ENCODE measurements around the gene REXO5. TPM values are rescaled to one million over a fixed set of nuclear protein-coding genes. Genes with fewer than 3 reads are reported as not detected.

Gene REXO5, protein sequence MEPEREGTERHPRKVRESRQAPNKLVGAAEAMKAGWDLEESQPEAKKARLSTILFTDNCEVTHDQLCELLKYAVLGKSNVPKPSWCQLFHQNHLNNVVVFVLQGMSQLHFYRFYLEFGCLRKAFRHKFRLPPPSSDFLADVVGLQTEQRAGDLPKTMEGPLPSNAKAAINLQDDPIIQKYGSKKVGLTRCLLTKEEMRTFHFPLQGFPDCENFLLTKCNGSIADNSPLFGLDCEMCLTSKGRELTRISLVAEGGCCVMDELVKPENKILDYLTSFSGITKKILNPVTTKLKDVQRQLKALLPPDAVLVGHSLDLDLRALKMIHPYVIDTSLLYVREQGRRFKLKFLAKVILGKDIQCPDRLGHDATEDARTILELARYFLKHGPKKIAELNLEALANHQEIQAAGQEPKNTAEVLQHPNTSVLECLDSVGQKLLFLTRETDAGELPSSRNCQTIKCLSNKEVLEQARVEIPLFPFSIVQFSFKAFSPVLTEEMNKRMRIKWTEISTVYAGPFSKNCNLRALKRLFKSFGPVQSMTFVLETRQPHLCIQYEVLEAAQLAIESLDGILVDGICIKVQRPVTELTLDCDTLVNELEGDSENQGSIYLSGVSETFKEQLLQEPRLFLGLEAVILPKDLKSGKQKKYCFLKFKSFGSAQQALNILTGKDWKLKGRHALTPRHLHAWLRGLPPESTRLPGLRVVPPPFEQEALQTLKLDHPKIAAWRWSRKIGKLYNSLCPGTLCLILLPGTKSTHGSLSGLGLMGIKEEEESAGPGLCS
- total RNA-seq: 1 to 10 TPM; 2.3 to 3.6 TPM

DNA sequence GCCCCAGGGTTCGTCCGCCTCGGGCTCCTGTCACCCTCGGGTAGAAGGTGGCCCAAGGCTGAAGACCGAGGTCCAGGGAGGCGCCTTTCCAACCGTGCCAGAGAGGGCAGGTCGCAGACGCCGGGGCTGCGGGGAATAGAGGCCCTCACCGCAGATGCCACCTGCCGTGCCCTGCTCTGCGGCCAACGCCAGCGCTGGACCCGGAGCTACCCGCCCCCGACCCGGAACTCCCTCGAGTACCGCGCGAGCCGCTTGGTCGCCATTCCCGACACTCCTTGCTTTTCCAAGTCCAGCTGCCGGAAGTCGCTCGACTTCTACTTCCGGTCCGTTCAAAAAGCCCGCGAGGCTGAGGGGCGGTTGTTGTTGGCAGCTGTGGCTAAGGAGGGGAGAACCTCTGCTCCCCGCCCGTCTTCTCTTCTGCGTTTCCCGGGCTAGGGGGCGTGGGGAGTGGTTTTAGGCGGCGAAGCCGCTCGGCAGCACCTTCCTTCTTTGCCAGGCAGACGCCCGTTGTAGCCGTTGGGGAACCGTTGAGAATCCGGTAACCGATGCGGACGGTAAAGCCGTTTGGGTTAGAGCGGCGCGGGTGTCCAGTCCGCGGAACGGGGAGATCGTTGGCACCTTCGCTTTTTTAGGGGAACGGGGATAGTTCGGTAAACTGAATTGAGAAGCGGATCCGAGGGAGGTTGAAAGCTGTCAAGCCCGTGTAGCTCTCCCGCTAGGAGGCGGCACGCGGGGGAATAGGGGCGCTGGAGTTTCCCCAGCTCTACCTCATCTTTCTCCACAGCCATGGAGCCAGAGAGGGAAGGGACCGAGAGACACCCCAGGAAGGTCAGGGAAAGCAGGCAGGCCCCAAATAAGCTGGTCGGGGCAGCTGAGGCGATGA, at the start of gene REXO5, which contains the start of gene ERI2:
Gene REXO5, plus strand, starts transcription at position 360 of the 883 bp plus-strand sequence. Its CDS starts 427 bp downstream, at position 787.
Gene ERI2, minus strand, starts transcription at position 305 of the 883 bp plus-strand sequence. Its CDS starts 42 bp downstream, at position 263.
- H3K27me3 ChIP-seq: no peaks in the 10 kb centered on the region
- intact Hi-C loops (cut with DNase I): no loop called here
- H3K9me3 ChIP-seq: no peaks in the 10 kb centered on the region
- ATAC-seq (peak; percentile 92), DNase-seq (peak; percentile 89 to 94 (median 92))
- 0% methylated on average over 34 to 74 of the region's 74 CpGs for WGBS, 2 donors
- TF ChIP-seq, protein P1, sequence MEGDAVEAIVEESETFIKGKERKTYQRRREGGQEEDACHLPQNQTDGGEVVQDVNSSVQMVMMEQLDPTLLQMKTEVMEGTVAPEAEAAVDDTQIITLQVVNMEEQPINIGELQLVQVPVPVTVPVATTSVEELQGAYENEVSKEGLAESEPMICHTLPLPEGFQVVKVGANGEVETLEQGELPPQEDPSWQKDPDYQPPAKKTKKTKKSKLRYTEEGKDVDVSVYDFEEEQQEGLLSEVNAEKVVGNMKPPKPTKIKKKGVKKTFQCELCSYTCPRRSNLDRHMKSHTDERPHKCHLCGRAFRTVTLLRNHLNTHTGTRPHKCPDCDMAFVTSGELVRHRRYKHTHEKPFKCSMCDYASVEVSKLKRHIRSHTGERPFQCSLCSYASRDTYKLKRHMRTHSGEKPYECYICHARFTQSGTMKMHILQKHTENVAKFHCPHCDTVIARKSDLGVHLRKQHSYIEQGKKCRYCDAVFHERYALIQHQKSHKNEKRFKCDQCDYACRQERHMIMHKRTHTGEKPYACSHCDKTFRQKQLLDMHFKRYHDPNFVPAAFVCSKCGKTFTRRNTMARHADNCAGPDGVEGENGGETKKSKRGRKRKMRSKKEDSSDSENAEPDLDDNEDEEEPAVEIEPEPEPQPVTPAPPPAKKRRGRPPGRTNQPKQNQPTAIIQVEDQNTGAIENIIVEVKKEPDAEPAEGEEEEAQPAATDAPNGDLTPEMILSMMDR (IDR thresholded peaks at IDR 0.05): peak; percentile 8 to 50 (median 22)
- TF ChIP-seq POLR2A (IDR thresholded peaks at IDR 0.05): peak; percentile 53 to 92 (median 89)
- H3K4me1 ChIP-seq: peaks cover 22% of the 10 kb centered on the region
- H3K36me3 ChIP-seq (replicated peaks in 1 of 2; ENCODE audit: insufficient read depth in 1 of 2, low read depth in 2 of 2): no peaks in the 10 kb centered on the region
- peak within 1 kb of the TSS; percentile 70 to 96 (median 90) for H3K27ac ChIP-seq
- peak within 1 kb of the TSS; percentile 42 to 79 for H3K4me3 ChIP-seq

DNA sequence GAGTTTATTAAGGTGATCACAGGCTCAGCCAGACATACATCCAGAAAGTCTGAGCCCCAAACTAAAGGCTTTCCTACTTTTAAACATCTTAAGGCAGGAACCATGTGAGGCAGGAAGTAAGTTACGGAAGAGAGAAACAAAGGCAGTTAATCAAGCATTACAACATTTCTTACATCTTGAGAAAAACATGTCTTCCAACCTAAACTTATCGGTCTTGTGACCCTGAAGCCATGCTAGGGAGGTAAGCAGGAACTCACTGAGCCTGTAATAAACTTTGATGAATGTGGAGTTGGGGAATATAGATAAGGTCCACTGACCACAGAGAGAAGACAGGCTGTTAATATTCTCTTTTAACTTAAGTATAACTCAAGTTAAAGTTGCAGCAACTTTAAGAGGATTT, 46.0 kb upstream of the REXO5 start:
- Histone ChIP-seq H3K27ac (no peak overlapping the region), H3K9me3 (no peaks in the 10 kb centered on the region), H3K36me3 (replicated peaks in 1 of 2; ENCODE audit: insufficient read depth in 1 of 2, low read depth in 2 of 2) (no peaks in the 10 kb centered on the region), H3K27me3 (no peaks in the 10 kb centered on the region), H3K4me3 (no peak overlapping the region), H3K4me1 (peaks cover 30% of the 10 kb centered on the region)
- ATAC-seq: no peak
- TF ChIP-seq, protein P1 (IDR thresholded peaks at IDR 0.05): no peak
- no peak for TF ChIP-seq POLR2A (IDR thresholded peaks at IDR 0.05)
- intact Hi-C loops (cut with DNase I): no loop called here
- 77 to 93% methylated on average over 2 of the region's 2 CpGs for WGBS, 2 donors
- no peak for DNase-seq

DNA sequence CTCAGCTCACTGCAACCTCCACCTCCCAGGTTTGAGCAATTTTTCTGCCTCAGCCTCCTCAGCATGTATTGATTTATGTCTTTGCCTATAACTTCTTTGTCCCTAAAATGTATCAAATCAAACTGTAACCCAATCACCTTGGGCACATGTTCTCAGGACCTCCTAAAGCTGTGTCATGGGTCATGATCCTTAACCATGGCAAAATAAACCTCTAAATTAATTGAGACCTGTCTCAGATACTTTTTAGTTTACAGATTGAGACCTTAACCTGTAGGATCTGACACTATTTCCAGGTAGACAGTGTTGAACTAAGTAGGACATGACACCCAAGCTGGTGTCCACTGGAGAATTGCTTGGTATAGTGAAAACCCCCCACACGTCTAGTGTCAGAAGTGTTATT, 45.2 kb upstream of the REXO5 start:
- H3K27me3 ChIP-seq: no peaks in the 10 kb centered on the region

More for the DNA sequence above, 45.2 kb upstream of the REXO5 start:
- H3K27ac ChIP-seq: no peak overlapping the region
- H3K4me3 ChIP-seq: no peak overlapping the region
- ATAC-seq: no peak
- no peaks in the 10 kb centered on the region for H3K9me3 ChIP-seq
- H3K36me3 ChIP-seq (replicated peaks in 1 of 2; ENCODE audit: insufficient read depth in 1 of 2, low read depth in 2 of 2): no peaks in the 10 kb centered on the region
- TF ChIP-seq, protein P1 (IDR thresholded peaks at IDR 0.05): no peak
- no peak for TF ChIP-seq POLR2A (IDR thresholded peaks at IDR 0.05)
- intact Hi-C loops (cut with DNase I): no loop called here
- WGBS, 2 donors: 67 to 78% methylated on average over 1 of the region's 1 CpG
- peaks cover 30% of the 10 kb centered on the region for H3K4me1 ChIP-seq
- DNase-seq: no peak

Data from body of pancreas (tissue), 4 donors.